Measurements from ENCODE around the gene EPSTI1. TPM values are rescaled to one million over a fixed set of nuclear protein-coding genes. Genes with fewer than 3 reads are reported as not detected.

EPSTI1 gene
- total RNA-seq, 3 donors from 2014 or later (not counting 1 experiment from before 2014, with no cell fraction given) = 23.4 to 57.4 (median 34.4) TPM

DNA sequence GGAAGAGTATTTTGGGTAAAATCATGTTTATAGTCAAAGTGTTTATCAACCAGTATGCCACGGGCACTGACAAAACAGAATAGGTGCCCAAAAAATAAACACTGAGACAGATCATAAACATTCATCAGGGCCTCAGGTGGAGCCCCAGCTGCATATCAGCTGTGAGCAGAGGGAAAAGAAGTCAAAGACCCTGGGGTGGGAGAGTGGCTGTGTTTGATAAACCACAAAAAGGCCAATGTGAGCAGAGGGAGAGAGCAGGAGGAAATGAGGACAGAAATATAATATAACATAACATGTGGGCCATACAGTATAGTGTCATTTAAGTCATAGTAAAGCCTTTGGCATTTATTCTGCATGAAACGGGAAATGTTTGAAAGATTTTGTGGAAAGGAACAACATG is 10.0 kb upstream of the EPSTI1 start:
- Mint-ChIP-seq H3K36me3 (no peaks in the 10 kb centered on the region), H3K4me3 (no peak overlapping the region), H3K27me3 (ENCODE audit: low read depth in 2 of 2) (peaks cover 0 to 5% of the 10 kb centered on the region in 2 donors), H3K4me1 (no peaks in the 10 kb centered on the region), H3K27ac (no peak overlapping the region), H3K9me3 (no peaks in the 10 kb centered on the region)
- intact Hi-C loops (cut with micrococcal nuclease) = no loop called here
- Histone ChIP-seq H3K4me3 (ENCODE audit: low read length) (no peak overlapping the region), H3K36me3 (ENCODE audit: control insufficient read depth, insufficient read depth, low read length) (no peaks in the 10 kb centered on the region), H3K27ac (ENCODE audit: low read length) (no peak overlapping the region), H3K27me3 (ENCODE audit: control insufficient read depth, insufficient read depth, low read length) (no peaks in the 10 kb centered on the region), H3K9me3 (ENCODE audit: control insufficient read depth, insufficient read depth, low read length) (no peaks in the 10 kb centered on the region), H3K4me1 (ENCODE audit: control insufficient read depth, insufficient read depth, low read length) (no peaks in the 10 kb centered on the region)
- 70% methylated on average over 2 of the region's 2 CpGs for WGBS (ENCODE audit: insufficient coverage)
- TF ChIP-seq, protein P1, sequence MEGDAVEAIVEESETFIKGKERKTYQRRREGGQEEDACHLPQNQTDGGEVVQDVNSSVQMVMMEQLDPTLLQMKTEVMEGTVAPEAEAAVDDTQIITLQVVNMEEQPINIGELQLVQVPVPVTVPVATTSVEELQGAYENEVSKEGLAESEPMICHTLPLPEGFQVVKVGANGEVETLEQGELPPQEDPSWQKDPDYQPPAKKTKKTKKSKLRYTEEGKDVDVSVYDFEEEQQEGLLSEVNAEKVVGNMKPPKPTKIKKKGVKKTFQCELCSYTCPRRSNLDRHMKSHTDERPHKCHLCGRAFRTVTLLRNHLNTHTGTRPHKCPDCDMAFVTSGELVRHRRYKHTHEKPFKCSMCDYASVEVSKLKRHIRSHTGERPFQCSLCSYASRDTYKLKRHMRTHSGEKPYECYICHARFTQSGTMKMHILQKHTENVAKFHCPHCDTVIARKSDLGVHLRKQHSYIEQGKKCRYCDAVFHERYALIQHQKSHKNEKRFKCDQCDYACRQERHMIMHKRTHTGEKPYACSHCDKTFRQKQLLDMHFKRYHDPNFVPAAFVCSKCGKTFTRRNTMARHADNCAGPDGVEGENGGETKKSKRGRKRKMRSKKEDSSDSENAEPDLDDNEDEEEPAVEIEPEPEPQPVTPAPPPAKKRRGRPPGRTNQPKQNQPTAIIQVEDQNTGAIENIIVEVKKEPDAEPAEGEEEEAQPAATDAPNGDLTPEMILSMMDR (IDR thresholded peaks at IDR 0.05) = no peak
- no peak for ATAC-seq
- DNase-seq = no peak

DNA sequence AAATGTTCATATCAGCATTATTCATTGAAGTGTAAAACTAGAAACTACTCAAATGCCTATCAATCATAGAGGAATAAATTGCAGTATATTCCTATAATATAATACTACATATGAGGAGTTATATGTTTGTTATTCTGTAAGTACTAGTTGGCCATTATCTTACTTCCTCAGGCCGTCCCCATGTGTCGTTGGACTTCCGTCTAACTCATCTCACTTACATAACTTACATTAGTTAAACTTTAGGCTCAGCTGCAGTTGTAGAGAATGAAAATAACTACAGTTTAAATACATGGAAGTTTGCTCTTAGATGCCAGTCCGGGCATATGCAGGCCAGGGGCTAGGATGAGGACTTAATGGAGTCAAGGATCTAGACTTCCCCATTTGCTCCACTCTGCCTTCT is 8.6 kb upstream of the EPSTI1 start:
- H3K4me1 Mint-ChIP-seq = no peaks in the 10 kb centered on the region
- H3K27ac Mint-ChIP-seq = no peak overlapping the region
- WGBS (ENCODE audit: insufficient coverage) = no CpG with 5 or more reads among the region's 4 CpGs
- H3K27me3 Mint-ChIP-seq (ENCODE audit: low read depth in 2 of 2) = no peaks in the 10 kb centered on the region
- Histone ChIP-seq H3K4me3 (ENCODE audit: low read length) (no peak overlapping the region), H3K36me3 (ENCODE audit: control insufficient read depth, insufficient read depth, low read length) (no peaks in the 10 kb centered on the region), H3K9me3 (ENCODE audit: control insufficient read depth, insufficient read depth, low read length) (no peaks in the 10 kb centered on the region), H3K4me1 (ENCODE audit: control insufficient read depth, insufficient read depth, low read length) (no peaks in the 10 kb centered on the region), H3K27ac (ENCODE audit: low read length) (no peak overlapping the region), H3K27me3 (ENCODE audit: control insufficient read depth, insufficient read depth, low read length) (no peaks in the 10 kb centered on the region)
- no peaks in the 10 kb centered on the region for H3K36me3 Mint-ChIP-seq
- intact Hi-C loops (cut with micrococcal nuclease) = no loop called here
- no peaks in the 10 kb centered on the region for H3K9me3 Mint-ChIP-seq
- ATAC-seq (no peak), DNase-seq (no peak)
- TF ChIP-seq, protein P1 (IDR thresholded peaks at IDR 0.05) = no peak
- no peak overlapping the region for H3K4me3 Mint-ChIP-seq

- H3K27me3 ChIP-seq (ENCODE audit: control insufficient read depth, insufficient read depth, low read length) = no peaks in the 10 kb centered on the region
- ATAC-seq (no peak), DNase-seq (no peak)
- no peaks in the 10 kb centered on the region for H3K36me3 ChIP-seq (ENCODE audit: control insufficient read depth, insufficient read depth, low read length)
- Mint-ChIP-seq H3K36me3 (no peaks in the 10 kb centered on the region), H3K4me3 (no peak overlapping the region), H3K27me3 (ENCODE audit: low read depth in 2 of 2) (no peaks in the 10 kb centered on the region), H3K4me1 (no peaks in the 10 kb centered on the region), H3K9me3 (no peaks in the 10 kb centered on the region), H3K27ac (no peak overlapping the region)
- TF ChIP-seq, protein P1 (IDR thresholded peaks at IDR 0.05) = no peak
- no peaks in the 10 kb centered on the region for H3K9me3 ChIP-seq (ENCODE audit: control insufficient read depth, insufficient read depth, low read length)
- intact Hi-C loops (cut with micrococcal nuclease) = loop anchor here (10.0 kb wide), 1 partner anchor 1575 kb away; the partner anchor contains the start of gene TSC22D1
- H3K27ac ChIP-seq (ENCODE audit: low read length) = no peak overlapping the region
- 94% methylated on average over 2 of the region's 2 CpGs for WGBS (ENCODE audit: insufficient coverage)
- H3K4me1 ChIP-seq (ENCODE audit: control insufficient read depth, insufficient read depth, low read length) = no peaks in the 10 kb centered on the region
- no peak overlapping the region for H3K4me3 ChIP-seq (ENCODE audit: low read length)
These were observed 7.5 kb upstream of the EPSTI1 start for GRCh38 chr13:42999491-42999890.

DNA sequence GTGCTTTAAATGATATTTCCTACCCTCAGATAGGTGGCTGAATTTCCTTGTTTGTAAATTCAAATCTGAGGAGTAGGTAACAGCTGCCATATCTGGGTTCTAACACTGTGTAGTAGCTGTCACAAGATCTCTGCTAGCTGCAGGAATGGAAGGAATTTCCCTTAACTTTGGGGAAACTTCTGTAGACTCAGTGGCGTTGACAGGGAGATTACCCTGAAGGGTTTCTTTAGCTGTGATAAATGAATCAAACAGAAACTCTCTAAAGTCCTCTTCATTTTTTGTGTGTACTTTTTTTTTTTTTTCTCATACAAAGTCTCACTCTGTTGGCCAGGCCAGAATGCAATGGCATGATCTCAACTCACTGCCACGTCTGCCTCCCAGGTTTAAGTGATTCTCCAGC is 5.3 kb upstream of the EPSTI1 start:
- WGBS (ENCODE audit: insufficient coverage) = 85% methylated on average over 2 of the region's 2 CpGs
- H3K4me1 Mint-ChIP-seq = peaks cover 8 to 10% of the 10 kb centered on the region in 2 donors
- H3K4me1 ChIP-seq (ENCODE audit: control insufficient read depth, insufficient read depth, low read length) = peaks cover 6% of the 10 kb centered on the region
- TF ChIP-seq, protein P1 (IDR thresholded peaks at IDR 0.05) = no peak
- no peaks in the 10 kb centered on the region for H3K36me3 Mint-ChIP-seq
- no peaks in the 10 kb centered on the region for H3K27me3 Mint-ChIP-seq (ENCODE audit: low read depth in 2 of 2)
- no peak overlapping the region for H3K27ac ChIP-seq (ENCODE audit: low read length)
- H3K27ac Mint-ChIP-seq = no peak overlapping the region
- no peak overlapping the region for H3K4me3 ChIP-seq (ENCODE audit: low read length)
- H3K9me3 ChIP-seq (ENCODE audit: control insufficient read depth, insufficient read depth, low read length) = no peaks in the 10 kb centered on the region
- H3K9me3 Mint-ChIP-seq = no peaks in the 10 kb centered on the region
- intact Hi-C loops (cut with micrococcal nuclease) = loop anchor here (10.0 kb wide), 1 partner anchor 1577 kb away; the partner anchor contains the start of gene TSC22D1
- H3K27me3 ChIP-seq (ENCODE audit: control insufficient read depth, insufficient read depth, low read length) = no peaks in the 10 kb centered on the region
- no peak for ATAC-seq
- no peak for DNase-seq
- H3K4me3 Mint-ChIP-seq = no peak overlapping the region
- no peaks in the 10 kb centered on the region for H3K36me3 ChIP-seq (ENCODE audit: control insufficient read depth, insufficient read depth, low read length)

Data from natural killer cell (primary cell).